ENCODE results near the gene KRR1.
A peak's percentile ranks its signal among the peaks of the same experiment; 100 is the strongest.

Gene KRR1

DNA sequence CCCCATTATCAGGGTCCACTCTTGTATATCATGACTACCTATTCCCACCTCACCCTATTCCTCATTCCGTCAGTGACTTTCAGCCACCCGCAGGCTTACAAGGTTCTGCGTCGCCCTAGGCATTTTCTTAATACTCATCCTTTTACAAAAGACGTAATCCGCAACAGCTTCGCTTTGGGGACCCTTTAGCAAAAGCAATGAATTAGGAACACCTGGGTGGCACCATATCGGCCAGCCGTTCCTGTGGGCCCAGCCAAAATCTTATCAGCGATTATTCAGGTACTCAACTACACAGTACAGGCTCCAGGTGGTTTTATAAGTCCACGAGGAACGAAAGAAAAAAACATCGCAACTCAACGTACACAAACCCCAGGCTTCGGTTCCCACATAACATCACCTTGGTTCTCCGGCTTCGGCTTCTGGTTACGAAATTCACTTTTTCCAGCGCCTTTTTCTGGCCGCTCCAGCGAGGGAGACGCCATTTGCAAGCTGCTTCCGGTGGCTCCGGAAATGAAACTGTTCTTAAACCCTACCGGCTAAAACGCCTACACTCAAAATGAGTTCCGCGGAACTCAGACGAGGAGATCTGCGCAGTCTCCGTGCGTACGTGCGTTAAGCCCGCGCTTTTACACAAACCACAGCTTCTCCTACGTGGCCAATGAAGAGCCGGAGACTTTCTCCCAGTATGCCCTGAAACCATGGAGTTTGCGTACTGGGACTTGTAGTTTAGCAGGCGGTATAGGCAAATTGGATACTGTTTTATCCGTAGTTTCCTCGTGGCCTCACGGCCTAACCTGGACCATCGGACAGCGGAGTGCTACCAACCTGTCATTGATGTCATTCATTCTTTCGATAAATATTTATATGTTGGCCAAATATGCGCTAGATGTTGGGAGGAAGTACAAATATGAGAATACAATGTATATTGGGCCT lies at the start of gene KRR1:
KRR1 (minus strand) TSS at position 494 of the 933 bp plus-strand sequence; CDS start at position 482, 12 bp downstream.
- DNase-seq: peak; percentile 96

DNA sequence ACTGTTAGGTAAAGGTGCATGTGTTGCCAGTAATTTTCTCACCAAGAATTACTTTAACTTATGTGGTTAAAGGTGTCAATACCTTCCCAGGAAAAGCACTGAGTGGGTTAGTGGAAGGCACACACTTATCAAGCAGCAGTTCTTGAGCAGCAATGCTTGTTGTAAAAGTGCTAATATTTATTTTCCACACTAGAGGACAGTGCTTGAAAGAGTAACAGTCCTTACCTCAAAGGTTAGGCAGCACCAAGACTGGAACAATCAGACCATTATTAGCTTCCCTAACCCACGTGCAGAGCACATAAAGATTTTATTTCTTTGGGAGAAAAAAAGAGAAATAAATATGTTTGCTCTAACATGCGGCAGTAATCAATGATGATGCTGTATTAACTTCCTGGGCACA lies 48.8 kb upstream of the KRR1 start:
- peak; percentile 8 for DNase-seq

DNA sequence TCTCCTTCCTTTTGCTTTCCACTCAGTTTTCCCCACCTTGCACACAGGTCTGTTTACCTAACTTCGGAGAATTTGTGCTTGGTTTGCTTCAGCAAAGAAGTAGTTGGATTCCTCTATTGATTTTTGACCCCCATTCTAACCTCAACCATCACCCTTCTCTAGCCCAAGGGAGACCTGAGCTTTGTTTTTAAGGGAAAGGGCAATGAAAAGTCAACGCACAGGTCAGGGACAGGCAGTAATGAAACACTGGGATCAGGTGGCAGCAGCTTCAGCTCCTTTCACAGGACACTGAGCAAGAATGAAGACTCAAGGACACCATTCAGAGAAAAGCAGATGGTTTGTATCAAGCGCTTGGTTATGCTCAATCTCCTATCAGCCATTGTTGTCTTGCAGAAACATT lies 46.9 kb upstream of the KRR1 start:
- DNase-seq: no peak

DNA sequence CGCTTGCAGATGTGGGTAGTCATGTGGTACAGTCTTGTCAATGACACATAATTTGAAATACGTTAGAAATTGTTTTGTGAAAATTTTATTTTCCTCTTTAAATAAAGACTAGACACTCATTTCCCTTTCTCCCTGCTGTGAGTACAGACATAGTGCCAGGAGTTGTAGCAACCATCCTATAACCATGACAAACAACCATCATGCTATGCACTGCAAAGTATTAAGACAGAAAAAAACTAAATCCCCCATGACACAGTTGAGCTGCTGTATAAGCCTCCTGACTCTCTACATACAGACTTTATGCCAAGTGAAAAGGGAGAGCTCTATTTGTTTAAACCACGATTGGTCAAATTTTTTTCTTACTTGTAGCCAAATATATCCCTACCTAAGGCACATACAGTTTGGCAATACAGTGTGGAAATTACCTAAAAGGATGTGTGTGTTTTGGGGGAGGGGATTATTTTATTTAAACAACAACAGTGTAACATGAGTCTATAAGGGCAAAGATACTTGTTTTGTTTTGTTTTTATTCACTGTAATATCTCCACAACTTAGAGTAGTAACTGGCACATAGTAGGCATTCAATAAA lies 45.0 kb upstream of the KRR1 start:
- DNase-seq: no peak

DNA sequence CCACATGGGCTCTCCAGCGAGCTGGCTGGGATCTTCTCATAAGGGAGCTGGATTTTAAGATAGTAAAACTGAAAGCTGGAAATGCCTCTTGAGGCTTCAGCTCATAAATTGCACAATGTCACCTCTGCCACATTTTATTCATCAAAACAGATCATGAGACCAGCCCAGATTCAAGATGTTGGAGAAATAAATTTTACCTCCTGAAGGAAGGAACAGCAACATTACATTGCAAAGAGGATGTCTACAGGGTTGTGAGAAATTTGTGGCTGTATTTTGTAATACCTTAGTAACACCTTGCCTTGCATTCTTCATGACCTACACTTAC lies 43.1 kb upstream of the KRR1 start:
- no peak for DNase-seq

DNA sequence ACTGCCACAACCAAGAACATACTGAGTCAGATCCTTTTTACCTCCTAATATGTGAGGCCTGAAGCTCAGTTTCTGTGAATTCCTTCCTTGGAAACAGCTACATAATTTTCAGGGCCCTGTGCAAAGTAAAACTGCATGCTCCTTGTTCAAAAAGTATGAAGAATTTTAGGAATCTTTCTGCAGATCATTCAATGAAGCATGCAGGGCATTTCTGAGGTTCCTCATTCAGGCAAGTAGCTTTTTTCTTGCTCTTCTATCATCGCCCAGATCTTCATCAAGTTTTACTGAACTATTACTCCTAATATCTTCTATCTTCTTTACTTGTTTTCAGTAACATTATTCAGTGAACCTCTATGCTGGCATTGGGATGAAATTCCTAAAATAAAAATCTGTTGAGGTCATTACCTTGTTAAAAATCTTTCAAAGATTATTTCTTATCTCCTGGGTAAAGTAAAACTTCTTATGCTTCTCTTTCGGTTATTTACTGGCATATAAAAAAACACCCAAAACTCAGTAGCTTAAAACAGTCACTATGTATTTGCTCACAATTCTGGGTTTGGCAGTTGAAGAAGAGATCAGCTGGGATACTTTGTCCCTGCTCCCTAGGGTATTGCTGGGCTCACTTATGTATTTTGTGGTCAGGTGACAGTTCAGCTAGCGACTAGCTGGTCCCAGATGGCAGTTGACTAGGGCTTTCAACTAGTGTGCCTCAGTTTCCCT lies 42.6 kb upstream of the KRR1 start:
- DNase-seq: no peak

DNA sequence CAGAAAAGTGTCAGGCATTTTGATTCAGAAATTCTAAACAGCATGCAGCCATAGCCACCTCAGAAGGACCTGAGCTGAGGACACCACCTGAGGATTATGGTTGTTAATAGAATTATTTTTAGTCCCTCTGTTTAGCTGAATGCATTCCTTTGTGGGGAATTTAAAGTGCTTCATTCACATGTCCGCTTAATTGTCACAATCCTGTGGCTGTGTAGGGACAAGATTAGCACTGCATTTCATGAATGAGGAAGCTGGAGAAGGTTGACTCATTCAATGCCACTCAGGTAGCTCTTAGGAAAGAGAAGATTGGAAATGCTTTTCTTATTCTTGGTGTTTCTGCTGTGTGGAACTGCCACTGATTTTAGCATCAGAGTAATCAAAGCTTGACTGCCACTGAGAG lies 42.0 kb upstream of the KRR1 start:
- no peak for DNase-seq

DNA sequence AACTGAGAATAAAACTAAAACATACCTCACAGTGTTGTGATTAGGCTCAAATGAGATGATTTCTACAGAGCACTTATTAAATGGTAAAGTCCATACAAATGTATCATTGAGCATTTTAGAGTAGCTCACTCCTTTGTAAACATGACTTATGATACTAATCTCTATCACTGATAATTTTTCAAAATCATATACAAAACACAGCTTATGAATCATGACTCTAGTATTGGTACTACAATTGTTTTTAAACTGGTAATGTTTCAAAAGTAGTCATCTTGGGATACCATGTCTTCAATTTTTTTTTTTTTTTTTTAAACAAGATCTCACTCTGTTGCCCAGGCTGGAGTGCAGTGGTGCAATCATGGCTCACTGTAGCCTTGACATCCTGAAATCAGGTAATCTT lies 40.1 kb upstream of the KRR1 start:
- no peak for DNase-seq

DNA sequence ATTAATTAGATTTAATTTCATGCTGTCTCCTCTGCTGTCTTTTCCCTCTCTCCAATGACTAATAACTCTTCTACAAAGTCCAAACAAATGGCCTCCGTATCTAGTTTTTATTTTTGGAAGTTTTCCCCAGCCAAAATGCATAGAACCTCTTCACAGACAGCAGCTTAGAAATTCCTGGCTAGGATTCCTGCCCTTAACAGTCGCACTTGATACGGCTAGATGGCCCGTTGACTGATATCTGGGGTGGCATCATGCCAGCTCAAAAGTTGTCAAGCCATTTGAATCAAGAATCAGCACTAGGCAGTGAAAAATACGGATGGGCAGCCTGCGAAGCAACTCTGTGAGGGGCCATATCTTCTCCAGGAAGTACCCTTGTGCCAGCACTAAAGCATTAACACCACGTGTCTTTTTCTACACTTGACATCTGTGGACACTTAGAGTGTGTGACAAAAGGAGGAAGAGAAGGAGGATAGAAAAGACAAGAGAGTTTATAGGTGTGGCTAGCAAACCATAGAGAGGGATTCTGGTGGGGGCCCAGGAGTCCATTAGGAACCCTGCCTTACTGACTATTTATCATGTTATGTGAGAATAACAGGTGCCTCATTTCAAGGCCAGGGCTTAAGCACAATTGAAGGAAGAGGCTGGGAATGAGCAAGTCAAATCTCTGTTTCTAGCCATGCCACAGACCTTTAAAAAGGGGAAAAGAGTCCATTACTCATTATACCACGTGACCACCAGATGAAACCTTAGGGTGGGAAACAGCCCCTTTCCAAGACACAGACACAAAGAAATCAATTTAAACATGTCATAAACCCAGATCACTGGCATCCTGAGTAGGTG lies 39.2 kb upstream of the KRR1 start:
- DNase-seq: no peak

DNA sequence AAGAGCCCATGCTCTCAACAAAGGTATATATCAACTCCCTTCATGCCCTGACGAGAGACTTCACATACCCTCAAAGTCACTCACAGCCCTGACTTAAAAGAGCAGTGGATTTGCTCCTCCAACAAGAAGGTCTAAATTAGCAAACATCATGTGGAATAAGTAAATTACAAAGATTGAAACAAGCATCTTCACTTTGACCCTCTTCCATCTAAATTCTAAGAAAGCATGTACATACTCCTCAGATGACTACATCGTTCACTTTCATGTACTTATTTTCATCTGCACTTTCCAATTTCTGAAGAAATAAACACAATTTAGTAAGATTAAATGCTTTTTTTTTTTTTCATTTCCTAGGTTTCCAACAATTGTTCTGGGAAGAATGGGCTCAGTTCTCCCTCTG lies 38.6 kb upstream of the KRR1 start:
- no peak for DNase-seq

DNA sequence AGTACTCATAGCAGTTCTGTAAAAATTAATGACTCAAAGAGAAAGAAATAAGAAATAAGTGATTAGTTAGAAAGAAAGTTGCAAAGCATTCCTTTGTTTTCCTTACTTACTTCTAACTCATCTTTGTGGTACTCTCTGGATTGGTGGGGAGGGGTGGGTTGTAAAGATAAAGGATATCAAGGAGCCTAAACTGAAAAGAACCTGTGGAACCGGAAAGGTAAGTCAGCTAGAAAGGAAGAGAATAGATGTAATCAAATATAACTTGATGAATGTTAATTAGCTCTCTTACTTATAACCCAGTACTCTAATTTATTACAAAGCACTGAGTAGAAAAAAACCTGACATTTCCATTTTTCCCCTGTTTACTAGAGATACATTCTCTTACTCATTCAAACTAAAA lies 37.5 kb upstream of the KRR1 start:
- no peak for DNase-seq

DNA sequence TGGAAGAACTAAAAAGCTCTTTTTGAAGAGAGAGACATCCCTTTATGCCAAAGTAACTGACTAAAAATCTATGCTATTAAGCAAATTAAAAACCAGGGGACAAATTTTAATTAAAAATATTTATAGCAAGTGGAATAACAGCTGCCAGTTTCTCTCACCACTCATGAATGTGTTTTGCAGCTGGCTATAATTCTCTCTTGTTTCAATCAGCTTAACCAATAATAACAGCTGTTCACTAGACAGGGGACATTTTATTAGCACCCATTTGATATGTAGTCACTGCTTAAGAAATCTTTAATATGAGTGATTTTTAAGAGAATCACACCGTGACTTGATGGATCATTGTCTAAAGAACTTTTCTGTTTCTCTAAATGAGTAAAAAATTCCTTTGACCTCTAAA lies 34.2 kb upstream of the KRR1 start:
- no peak for DNase-seq

DNA sequence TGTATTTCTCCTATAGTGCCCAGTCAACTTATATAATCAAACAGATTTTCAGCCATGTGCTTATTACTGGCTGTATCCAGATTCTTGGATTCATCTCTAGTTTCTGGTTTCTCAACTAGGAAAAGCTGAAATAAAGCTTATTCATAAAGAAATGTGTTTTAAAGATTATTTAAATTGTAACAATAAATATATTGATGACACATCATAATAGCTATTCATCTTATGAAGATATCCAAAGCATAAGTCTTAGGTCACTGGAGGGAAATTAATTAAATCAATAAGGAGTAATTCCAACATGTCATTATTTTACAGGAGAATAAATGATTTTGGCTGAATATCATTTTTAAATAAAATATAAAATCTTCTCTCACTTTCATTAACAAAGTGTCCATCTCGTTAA lies 32.1 kb upstream of the KRR1 start:
- no peak for DNase-seq

DNA sequence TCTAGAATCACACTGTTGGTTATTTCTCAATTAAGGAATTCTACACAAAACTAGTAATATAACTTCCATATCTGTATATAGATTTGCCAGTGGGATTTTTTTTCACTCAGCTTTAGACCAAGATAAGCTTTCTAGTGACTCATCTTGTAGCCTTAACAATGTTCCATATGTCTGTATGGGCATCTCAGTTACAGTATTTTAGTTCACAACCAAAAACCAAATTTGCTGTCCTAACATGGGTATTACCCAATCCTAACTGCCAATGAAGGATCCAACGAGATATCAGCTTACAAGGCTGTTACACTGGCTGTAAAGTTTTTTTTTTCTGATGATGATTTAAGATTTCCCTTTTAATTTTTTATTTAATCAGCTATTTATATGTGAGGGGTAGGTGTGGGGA lies 31.5 kb upstream of the KRR1 start:
- DNase-seq: no peak

DNA sequence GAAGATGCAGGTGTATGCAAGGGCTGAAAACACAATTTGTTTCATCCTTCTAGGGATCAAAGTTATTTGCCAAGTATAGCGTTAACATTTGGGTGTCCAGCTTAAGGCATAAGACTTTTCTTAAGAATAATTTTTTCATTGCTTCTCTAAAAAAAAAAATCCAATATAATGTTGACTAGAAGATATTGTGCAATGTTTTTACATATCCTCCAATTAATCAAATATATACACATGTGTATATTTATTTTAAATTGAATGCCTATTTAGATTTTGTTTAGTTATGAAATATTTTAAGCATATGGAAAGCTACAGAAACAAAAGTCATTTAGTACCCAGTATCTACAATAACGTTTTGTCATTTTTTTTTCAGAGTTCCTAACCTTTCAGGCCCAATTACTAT lies 28.5 kb upstream of the KRR1 start:
- no peak for DNase-seq

DNA sequence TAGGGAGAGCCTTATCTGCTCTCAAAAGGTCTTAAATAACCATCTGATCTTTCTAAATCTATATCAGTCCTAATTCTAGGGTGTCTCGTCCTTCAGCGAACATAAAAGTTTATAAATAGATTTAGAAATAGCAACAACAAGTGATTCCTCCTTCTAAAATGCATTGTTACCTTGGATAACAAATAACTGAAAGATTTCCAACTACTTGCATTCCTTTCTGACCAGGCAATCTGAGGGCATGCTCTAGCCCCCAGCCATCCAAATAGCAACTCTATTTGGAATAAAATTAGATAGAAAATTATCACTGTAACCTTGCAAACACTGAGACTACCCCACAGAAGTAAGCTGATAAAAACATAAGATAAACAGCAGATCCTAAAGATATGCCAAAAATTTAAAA lies 21.8 kb upstream of the KRR1 start:
- DNase-seq: no peak

DNA sequence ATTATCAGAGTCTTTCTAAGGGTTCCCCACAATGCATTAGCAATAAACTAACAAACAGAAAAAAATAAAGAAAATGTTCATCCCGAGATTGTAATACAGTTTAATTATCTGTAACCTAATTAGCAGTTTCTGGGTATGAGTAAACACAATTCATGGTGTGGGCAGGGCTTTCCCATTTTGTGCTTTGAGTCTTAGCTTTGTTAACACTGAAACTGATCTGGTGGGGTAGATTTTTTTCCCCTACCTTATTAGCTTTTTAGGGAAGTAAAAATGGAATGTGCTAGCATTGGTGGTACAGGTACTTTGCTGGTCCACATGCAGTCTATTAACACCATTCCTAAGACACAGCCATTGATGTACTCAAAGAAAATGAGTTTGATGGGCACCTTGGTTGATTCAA lies 18.4 kb upstream of the KRR1 start:
- DNase-seq: no peak

DNA sequence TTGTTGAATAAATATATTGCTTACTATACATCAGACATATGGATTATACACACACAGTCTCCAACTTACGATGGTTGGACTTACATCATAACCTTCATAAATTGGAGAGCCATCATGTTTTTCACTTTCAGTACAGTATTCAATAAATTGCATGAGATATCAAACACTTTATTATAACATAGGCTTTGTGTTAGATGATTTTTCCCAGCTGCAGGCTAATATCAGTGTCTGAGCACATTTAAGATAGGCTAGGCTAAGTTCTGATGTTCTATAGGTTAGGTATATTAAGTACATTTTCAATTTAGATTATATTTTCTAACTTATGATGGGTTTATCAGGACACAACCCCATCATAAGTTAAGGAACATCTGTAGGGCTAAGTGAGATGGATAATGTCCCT lies 17.9 kb upstream of the KRR1 start:
- no peak for DNase-seq

DNA sequence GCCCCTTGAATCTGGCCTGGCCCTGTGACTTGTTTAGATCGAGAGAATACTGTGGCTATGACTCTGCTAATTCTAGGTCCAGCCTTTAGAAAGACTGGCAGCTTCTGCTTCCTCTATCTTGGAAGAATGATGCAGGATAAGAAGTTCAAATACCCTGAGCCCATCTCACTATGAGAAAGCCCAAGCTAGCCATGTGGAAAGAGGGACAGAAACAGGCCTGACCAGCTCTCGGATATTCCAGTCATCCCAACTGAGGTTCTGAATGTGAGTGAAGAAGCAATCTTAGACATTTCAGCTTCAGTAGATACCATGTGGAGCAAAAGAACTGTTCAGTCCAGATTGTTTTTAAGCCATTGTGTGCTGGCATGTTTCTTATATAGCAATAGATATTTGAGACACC lies 17.3 kb upstream of the KRR1 start:
- no peak for DNase-seq

DNA sequence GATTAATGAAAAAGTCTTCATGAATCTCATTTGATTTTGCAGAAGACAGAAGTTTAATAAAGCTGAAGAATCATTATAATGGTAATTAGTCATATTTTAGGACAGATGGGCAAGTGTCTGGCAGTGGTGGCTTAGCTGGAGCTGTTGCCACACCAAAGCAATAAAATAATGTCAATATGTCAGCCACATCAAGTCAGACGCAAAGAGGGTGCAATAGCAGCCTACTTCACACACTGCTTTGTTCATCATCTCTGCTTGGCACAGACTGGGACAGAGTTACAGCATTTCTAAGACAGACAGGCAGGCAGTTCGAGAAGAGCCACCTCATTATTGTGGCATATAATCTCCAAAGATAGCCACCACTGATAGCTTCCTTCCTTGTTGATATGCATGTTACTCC lies 16.9 kb upstream of the KRR1 start:
- no peak for DNase-seq

DNA sequence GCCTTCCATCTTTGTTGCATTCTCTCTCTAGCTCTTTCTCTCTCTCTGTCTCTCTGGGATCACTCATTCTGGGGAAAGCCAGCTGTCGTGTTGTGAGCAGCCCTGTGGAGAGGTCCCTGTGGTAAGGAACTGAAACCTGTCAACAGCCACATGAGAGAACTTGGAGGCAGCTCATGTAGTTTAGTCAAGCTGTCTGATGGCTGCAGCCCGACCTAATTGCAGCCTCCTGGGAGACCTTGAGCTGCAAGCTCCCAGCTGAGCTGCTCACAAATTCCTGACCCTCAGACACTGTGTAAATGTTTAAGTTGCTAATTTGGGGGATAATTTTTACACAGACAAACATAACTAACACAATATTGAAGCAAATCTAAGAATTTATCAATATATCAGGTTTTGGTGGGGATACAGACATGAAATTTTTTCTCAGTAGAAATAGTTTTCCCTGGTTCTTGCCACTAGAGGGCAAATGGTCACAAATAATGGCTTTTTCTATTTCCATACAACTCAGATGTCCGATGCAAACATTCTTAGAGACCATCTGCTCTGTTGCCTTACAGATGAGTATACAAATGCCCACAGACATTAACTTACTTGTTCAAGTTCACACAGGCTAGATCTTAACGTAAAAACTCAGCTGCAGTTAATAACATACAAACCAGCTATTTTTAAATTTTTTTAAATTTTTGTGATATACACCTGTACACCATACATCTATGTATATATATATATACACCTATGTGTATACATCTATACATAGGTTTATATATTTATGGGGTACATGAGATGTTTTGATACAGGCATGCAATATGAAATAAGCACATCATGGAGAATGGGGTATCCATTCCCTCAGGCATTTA lies 15.5 kb upstream of the KRR1 start:
- DNase-seq: peak; percentile 36

DNA sequence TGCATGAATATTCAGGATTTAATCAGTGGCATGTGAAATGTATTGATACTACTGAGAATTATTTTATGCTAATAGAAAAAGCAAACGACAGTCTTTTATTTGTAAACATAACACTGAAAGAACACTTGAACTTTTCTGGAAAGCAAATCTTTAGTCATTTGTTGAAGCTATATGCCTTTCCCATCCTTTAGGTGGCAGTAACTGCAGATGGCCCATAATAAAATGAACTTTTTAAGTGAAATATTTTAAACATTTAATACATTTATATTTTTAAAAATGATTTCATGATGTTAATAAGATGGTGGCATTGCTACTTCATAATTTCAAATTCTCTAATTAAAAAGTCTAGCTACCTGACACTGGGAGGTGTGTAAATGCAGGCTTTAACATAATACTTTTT lies 13.9 kb upstream of the KRR1 start:
- no peak for DNase-seq

Measured in NCI-H1436 (cell line).